ENCODE data around the gene MRPL33. TPM values are rescaled to one million over a fixed set of nuclear protein-coding genes. Genes with fewer than 3 reads are reported as not detected.

Gene MRPL33
- total RNA-seq (2014; rRNA removed; shearing (Covaris generic); ENCODE audit: low replicate concordance) = 54.9 and 112 TPM in 2 replicates

DNA sequence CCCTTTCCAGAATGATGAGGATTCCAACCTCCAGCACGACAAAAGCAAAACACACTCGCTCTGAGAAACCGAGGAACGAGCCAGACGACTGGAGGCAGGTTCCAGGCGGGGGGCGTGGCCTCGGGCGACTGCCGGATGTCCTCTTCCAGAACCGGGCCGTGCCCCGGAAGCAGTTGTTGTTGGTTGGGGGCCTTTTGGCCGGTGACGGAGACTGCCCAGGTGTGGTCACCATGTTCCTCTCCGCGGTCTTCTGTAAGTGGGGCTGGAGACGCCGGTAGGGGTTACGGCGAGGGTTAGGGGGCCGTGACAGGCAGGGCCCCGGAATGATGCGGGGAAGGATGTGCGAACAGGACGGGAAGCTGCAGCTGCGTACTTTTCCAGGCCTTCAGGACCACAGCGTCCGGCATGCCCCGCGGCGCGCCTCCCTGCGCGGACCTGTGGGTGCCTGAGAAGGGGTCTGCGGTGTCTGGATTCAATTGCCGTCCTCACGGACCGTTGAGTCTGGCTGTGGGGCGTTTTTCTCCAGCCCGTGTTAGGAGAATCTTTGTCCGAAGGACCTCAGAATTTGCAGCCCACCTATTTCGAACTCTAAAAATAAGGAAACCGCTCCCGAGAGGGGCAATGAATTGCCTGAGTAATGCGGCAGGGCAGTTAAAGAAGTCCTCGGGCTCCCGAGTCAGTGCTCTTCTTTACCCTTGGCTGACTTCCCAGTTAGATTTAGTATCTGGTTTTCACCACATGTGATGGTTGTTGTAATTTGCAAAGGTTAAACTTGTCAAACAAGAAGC lies at the start of gene MRPL33:
Gene MRPL33, plus strand, starts transcription at position 172 of the 788 bp plus-strand sequence. Its CDS starts 59 bp downstream, at position 231.
- no peaks in the 10 kb centered on the region for H3K9me3 ChIP-seq (ENCODE audit: low read length)
- H3K36me3 ChIP-seq (ENCODE audit: insufficient read depth, low read length) = peaks cover 18% of the 10 kb centered on the region
- peak within 1 kb of the TSS; percentile 90; the same call in 1 of the 2 replicates for H2AFZ ChIP-seq (ENCODE audit: low read length)
- peak; percentile 95 for DNase-seq
- no peaks in the 10 kb centered on the region for H3K27me3 ChIP-seq (ENCODE audit: low read length)
- peaks cover 7% of the 10 kb centered on the region; the same call in 1 of the 2 replicates for H4K20me1 ChIP-seq (ENCODE audit: insufficient read depth, low read depth, low read length)
- H3K4me1 ChIP-seq (ENCODE audit: low read length) = peaks cover 19% of the 10 kb centered on the region
- peak within 1 kb of the TSS; percentile 81 for H3K4me3 ChIP-seq (ENCODE audit: low read length)
- no peaks in the 10 kb centered on the region for H3K9me2 ChIP-seq (replicated peaks; ENCODE audit: insufficient read depth, low read length)
- peaks cover 49% of the 10 kb centered on the region for H3K79me2 ChIP-seq (ENCODE audit: low read length)
- no peak within 1 kb of the TSS; the same call in 1 of the 2 replicates for H3K27ac ChIP-seq (ENCODE audit: low read length)
- H3K4me2 ChIP-seq (ENCODE audit: low read depth, low read length, poor library complexity, severe bottlenecking) = peak within 1 kb of the TSS; percentile 96
- peak within 1 kb of the TSS; percentile 81 for H3K9ac ChIP-seq (ENCODE audit: low read length)

DNA sequence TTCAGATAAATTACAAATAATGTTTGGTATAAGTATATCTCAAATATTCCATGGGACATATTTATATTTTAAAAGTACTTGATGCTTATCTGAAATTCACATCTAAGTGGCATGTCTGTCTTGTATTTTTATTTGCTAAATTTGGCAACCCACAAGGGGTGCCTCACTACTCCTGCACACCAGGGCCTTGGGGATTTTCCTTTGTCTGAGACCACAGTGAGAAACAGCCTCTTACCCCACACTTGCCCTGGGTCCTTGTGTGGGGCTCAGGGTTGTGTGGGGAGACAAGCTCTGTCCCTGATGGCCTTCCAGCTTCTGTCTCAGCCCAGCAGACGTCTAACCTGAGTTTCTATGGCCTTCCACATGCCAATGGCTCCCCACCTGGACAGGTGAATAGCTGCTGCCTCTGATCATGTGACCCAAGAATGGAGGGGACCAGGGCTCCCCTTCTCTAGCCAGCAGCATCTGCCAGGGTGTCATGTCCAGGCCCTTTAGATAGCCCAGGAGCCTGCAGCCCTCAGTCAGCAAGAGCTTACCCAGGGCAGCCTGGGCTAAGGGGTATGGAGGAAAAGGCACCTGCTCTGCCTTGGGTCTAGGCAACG lies 49.5 kb upstream of the MRPL33 start:
- Histone ChIP-seq H3K4me1 (ENCODE audit: low read length) (no peaks in the 10 kb centered on the region), H3K27me3 (ENCODE audit: low read length) (no peaks in the 10 kb centered on the region), H3K27ac (ENCODE audit: low read length) (no peak overlapping the region), H3K36me3 (ENCODE audit: insufficient read depth, low read length) (no peaks in the 10 kb centered on the region), H3K4me2 (ENCODE audit: low read depth, low read length, poor library complexity, severe bottlenecking) (no peak overlapping the region), H3K4me3 (ENCODE audit: low read length) (no peak overlapping the region), H3K9me2 (replicated peaks; ENCODE audit: insufficient read depth, low read length) (no peaks in the 10 kb centered on the region), H3K9ac (ENCODE audit: low read length) (no peak overlapping the region), H3K9me3 (ENCODE audit: low read length) (no peaks in the 10 kb centered on the region), H2AFZ (ENCODE audit: low read length) (no peak overlapping the region), H4K20me1 (ENCODE audit: insufficient read depth, low read depth, low read length) (no peaks in the 10 kb centered on the region), H3K79me2 (ENCODE audit: low read length) (no peaks in the 10 kb centered on the region)
- DNase-seq = no peak

DNA sequence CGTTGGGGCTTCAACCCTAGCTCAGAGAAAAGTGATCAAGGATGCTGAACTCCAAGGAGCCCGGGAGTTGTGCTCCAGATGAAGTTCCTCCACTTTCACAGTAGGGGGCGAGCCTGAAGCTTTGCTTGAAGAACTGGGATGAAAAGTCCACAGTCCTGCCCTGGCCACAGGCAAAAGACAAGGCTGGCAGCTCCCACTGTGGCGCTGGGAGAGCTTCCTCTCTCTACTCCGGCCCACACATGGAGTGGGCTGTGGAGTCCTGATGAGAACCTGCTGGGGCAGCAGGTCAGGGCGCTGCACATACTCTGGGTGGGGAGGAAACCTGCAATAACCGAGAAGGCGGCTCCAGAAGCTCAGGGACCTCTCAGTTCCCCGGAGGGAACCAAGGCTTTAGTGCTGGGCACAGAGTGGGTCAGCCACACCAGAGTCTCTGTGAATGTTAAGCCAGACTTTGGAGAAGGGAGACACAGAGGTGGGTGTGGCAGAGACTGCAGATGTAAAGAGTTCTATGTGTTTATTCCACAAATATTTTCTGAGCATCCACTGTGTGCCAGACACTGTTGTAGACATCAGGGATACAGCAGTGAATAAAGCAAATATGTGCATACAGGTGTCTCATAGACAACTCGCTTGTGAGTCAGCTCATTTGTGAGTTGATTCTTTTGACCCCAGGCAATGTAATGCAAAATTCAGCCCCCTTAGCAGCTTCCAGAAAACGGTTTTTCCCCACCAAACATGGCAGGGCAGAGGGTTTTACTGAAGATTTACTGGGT lies 48.0 kb upstream of the MRPL33 start:
- no peaks in the 10 kb centered on the region for H3K27me3 ChIP-seq (ENCODE audit: low read length)
- DNase-seq = peak; percentile 71
- no peaks in the 10 kb centered on the region for H3K4me1 ChIP-seq (ENCODE audit: low read length)
- H3K79me2 ChIP-seq (ENCODE audit: low read length) = no peaks in the 10 kb centered on the region
- no peak overlapping the region for H3K27ac ChIP-seq (ENCODE audit: low read length)
- no peak overlapping the region for H3K4me3 ChIP-seq (ENCODE audit: low read length)
- H4K20me1 ChIP-seq (ENCODE audit: insufficient read depth, low read depth, low read length) = no peaks in the 10 kb centered on the region
- H3K4me2 ChIP-seq (ENCODE audit: low read depth, low read length, poor library complexity, severe bottlenecking) = no peak overlapping the region
- H2AFZ ChIP-seq (ENCODE audit: low read length) = no peak overlapping the region
- H3K9ac ChIP-seq (ENCODE audit: low read length) = no peak overlapping the region
- H3K9me2 ChIP-seq (replicated peaks; ENCODE audit: insufficient read depth, low read length) = no peaks in the 10 kb centered on the region
- H3K9me3 ChIP-seq (ENCODE audit: low read length) = no peaks in the 10 kb centered on the region
- H3K36me3 ChIP-seq (ENCODE audit: insufficient read depth, low read length) = no peaks in the 10 kb centered on the region

DNA sequence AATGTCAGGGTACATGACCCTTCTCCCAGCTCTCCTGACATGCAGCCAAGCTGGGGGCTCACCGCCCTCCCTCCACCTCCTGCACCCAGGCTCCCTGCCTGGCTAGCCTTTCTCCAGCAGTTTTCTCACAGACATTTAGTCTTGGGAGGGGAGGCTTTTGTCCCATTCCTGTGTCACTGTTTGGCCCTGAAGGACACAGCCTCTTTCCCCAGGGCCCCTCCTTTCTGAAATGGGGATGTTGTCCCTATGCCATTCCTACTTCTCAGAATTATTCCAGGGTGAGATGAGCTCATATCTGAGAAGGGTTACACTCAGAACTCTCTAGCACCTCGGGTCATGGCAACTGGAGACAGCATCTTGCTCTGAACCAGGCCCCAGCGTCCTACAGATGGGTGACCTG lies 47.3 kb upstream of the MRPL33 start:
- no peaks in the 10 kb centered on the region for H3K9me3 ChIP-seq (ENCODE audit: low read length)
- no peaks in the 10 kb centered on the region for H4K20me1 ChIP-seq (ENCODE audit: insufficient read depth, low read depth, low read length)
- H3K36me3 ChIP-seq (ENCODE audit: insufficient read depth, low read length) = no peaks in the 10 kb centered on the region
- no peaks in the 10 kb centered on the region for H3K79me2 ChIP-seq (ENCODE audit: low read length)
- DNase-seq = no peak
- H3K27ac ChIP-seq (ENCODE audit: low read length) = no peak overlapping the region
- H3K4me1 ChIP-seq (ENCODE audit: low read length) = no peaks in the 10 kb centered on the region
- H3K4me2 ChIP-seq (ENCODE audit: low read depth, low read length, poor library complexity, severe bottlenecking) = no peak overlapping the region
- H3K4me3 ChIP-seq (ENCODE audit: low read length) = no peak overlapping the region
- H2AFZ ChIP-seq (ENCODE audit: low read length) = no peak overlapping the region
- no peaks in the 10 kb centered on the region for H3K27me3 ChIP-seq (ENCODE audit: low read length)
- H3K9ac ChIP-seq (ENCODE audit: low read length) = no peak overlapping the region
- H3K9me2 ChIP-seq (replicated peaks; ENCODE audit: insufficient read depth, low read length) = no peaks in the 10 kb centered on the region

DNA sequence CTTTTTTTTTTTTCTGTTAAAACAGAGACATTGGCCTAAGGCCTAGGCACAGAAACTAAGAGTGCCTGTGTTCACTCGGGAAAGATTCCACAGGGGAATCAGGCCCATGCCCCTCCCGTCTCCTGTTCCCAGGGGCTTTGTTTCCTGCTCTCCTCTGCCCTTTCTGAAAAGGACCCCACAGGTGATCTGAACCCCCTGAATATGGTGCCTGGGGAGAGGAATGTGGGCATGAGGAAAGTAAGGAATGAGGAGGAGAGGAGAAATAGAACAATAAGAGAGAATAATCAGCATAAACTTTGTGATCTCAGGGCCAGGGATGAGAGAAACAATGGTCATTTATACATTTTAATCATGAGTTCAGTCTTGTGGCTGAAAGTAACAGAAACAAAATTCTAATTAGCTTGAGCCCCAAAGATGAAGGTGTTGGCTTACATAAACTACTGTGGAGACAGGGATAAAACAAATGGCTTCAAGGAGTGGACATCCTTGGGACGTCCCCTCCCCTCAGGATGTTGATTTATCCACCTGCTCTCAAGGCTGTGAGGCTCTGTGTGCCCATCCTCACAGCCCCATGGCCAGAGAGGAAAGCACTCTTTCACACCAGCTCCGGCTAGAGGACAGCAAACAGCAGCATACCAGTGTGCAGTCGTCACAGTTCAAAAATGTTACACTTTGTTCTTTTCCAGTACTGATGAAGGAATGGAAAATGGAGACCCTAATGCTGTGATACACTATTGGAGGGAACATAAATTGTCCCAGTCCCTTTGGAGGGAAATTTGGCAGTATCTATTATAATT lies 46.4 kb upstream of the MRPL33 start:
- H3K27ac ChIP-seq (ENCODE audit: low read length) = no peak overlapping the region
- H3K9me2 ChIP-seq (replicated peaks; ENCODE audit: insufficient read depth, low read length) = no peaks in the 10 kb centered on the region
- no peaks in the 10 kb centered on the region for H3K27me3 ChIP-seq (ENCODE audit: low read length)
- no peak for DNase-seq
- H3K9ac ChIP-seq (ENCODE audit: low read length) = no peak overlapping the region
- no peaks in the 10 kb centered on the region for H3K4me1 ChIP-seq (ENCODE audit: low read length)
- H3K79me2 ChIP-seq (ENCODE audit: low read length) = no peaks in the 10 kb centered on the region
- H2AFZ ChIP-seq (ENCODE audit: low read length) = no peak overlapping the region
- H3K4me2 ChIP-seq (ENCODE audit: low read depth, low read length, poor library complexity, severe bottlenecking) = no peak overlapping the region
- no peaks in the 10 kb centered on the region for H3K9me3 ChIP-seq (ENCODE audit: low read length)
- H3K4me3 ChIP-seq (ENCODE audit: low read length) = no peak overlapping the region
- no peaks in the 10 kb centered on the region for H3K36me3 ChIP-seq (ENCODE audit: insufficient read depth, low read length)
- no peaks in the 10 kb centered on the region for H4K20me1 ChIP-seq (ENCODE audit: insufficient read depth, low read depth, low read length)

DNA sequence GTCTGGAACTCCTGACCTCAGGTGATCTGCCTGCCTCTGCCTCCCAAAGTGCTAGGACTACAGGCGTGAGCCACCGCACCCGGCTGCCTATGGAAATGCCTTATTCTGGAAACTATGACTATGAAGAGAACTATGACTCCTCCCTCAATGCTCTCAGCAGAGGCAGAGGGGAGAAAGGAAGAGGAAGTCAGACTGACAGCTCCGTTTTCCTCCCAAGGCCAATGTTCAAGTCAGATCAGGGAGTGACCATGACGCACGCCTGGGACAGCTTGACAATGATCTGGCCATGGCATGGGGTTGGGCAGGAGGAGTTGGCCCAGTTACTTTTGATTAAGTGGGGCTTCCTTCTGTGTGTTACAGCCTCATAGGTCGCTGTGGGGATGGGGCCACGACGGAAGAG lies 44.3 kb upstream of the MRPL33 start:
- Histone ChIP-seq H3K4me2 (ENCODE audit: low read depth, low read length, poor library complexity, severe bottlenecking) (no peak overlapping the region), H3K27ac (ENCODE audit: low read length) (no peak overlapping the region), H3K9me3 (ENCODE audit: low read length) (no peaks in the 10 kb centered on the region), H4K20me1 (ENCODE audit: insufficient read depth, low read depth, low read length) (no peaks in the 10 kb centered on the region), H3K27me3 (ENCODE audit: low read length) (no peaks in the 10 kb centered on the region), H3K9me2 (replicated peaks; ENCODE audit: insufficient read depth, low read length) (no peaks in the 10 kb centered on the region), H3K4me3 (ENCODE audit: low read length) (no peak overlapping the region), H2AFZ (ENCODE audit: low read length) (no peak overlapping the region), H3K79me2 (ENCODE audit: low read length) (no peaks in the 10 kb centered on the region), H3K36me3 (ENCODE audit: insufficient read depth, low read length) (no peaks in the 10 kb centered on the region), H3K9ac (ENCODE audit: low read length) (no peak overlapping the region), H3K4me1 (ENCODE audit: low read length) (no peaks in the 10 kb centered on the region)
- DNase-seq = no peak

DNA sequence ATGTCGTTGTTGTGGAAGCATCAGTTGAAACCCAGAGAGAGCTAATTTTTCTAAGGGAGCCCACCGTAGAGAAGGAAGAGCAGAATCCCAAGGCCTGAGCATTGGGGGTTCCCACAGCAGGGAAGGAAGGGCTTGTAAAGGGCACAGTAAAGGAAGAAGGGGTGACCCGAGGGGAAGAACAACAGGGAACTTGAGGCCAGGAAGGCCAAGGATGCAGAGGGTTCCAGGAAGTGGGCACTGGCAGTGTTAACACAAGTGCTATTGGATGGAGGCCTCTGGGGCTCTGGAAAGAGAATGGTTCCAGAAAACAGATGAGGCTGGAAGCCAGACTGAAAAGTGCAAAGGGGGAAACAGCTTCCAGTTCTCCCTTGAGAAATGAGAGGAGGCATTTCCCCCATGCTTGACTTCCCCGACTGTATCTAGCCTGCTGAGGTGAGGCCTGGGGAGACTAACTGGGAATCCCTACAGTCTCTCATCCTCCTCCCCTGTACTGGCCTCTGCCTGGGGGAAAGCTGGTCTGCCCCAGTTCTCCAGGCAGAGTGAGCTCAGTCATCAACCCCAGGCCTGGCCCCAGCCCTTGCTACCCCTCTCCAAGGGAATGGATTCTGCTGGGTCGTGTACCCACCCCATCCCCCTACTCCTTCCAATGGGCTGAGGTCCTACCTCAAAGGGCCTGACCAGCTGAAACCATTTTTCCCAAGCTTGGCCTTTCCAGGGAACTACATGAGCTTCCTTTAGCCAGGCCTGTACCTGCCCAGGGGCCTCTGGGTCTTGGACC lies 43.2 kb upstream of the MRPL33 start:
- Histone ChIP-seq H3K4me2 (ENCODE audit: low read depth, low read length, poor library complexity, severe bottlenecking) (no peak overlapping the region), H3K27ac (ENCODE audit: low read length) (no peak overlapping the region), H3K9me3 (ENCODE audit: low read length) (no peaks in the 10 kb centered on the region), H3K36me3 (ENCODE audit: insufficient read depth, low read length) (no peaks in the 10 kb centered on the region), H3K79me2 (ENCODE audit: low read length) (no peaks in the 10 kb centered on the region), H4K20me1 (ENCODE audit: insufficient read depth, low read depth, low read length) (no peaks in the 10 kb centered on the region), H2AFZ (ENCODE audit: low read length) (no peak overlapping the region), H3K4me1 (ENCODE audit: low read length) (no peaks in the 10 kb centered on the region), H3K9ac (ENCODE audit: low read length) (no peak overlapping the region), H3K4me3 (ENCODE audit: low read length) (no peak overlapping the region), H3K27me3 (ENCODE audit: low read length) (no peaks in the 10 kb centered on the region), H3K9me2 (replicated peaks; ENCODE audit: insufficient read depth, low read length) (no peaks in the 10 kb centered on the region)
- DNase-seq = no peak
